Neural progenitor cell (in vitro differentiated cells): Measurements from ENCODE around the gene UQCRH. TPM values are rescaled to one million over a fixed set of nuclear protein-coding genes. Genes with fewer than 3 reads are reported as not detected.

Source experiments
- DNase-seq: peaks from one replicate; pipeline ENCODE4 v3.0.0-alpha.2; 2016; ENCODE audit warnings: low spot score
- H2AFZ ChIP-seq: fragments of 200-600 bp; sonication (generic); replicated peaks from 2 replicates; pipeline ENCODE4 v1.6.1; 2016; ENCODE audit warnings: antibody characterized with exemption
- H3F3A ChIP-seq: fragments of 200-600 bp; sonication (generic); 2 replicates; pipeline ENCODE4 v1.6.1; 2016; ENCODE audit warnings: antibody characterized with exemption, low read depth
- H3K27ac ChIP-seq: fragments of 200-600 bp; sonication (generic); 2 replicates; pipeline ENCODE4 v1.5.1; 2016; ENCODE audit warnings: mild to moderate bottlenecking
- H3K27me3 ChIP-seq: fragments of 200-600 bp; sonication (generic); 2 replicates; pipeline ENCODE4 v1.6.1; 2016; ENCODE audit warnings: mild to moderate bottlenecking, moderate library complexity
- H3K36me3 ChIP-seq: fragments of 200-600 bp; sonication (generic); 2 replicates; pipeline ENCODE4 v1.5.1; 2016
- H3K4me1 ChIP-seq: fragments of 200-600 bp; sonication (generic); 2 replicates; pipeline ENCODE4 v1.6.1; 2016; ENCODE audit warnings: mixed run types
- H3K4me2 ChIP-seq: fragments of 200-600 bp; sonication (generic); 2 replicates; pipeline ENCODE4 v1.6.1; 2016
- H3K4me3 ChIP-seq: fragments of 200-600 bp; sonication (generic); 2 replicates; pipeline ENCODE4 v1.5.1; 2016
- H3K79me2 ChIP-seq: fragments of 200-600 bp; sonication (generic); 2 replicates; pipeline ENCODE4 v1.6.1; 2016; ENCODE audit warnings: low read depth
- H3K9ac ChIP-seq: fragments of 200-600 bp; sonication (generic); 2 replicates; pipeline ENCODE4 v1.6.1; 2016
- H3K9me3 ChIP-seq: fragments of 200-600 bp; sonication (generic); 2 replicates; pipeline ENCODE4 v1.5.1; 2016; ENCODE audit warnings: low read depth
- H4K20me1 ChIP-seq: fragments of 200-600 bp; sonication (generic); 2 replicates; pipeline ENCODE4 v1.6.1; 2016; ENCODE audit warnings: low read depth
- H3K27ac Mint-ChIP-seq: 3 replicates; pipeline ENCODE4 v1.8.0; 2021; ENCODE audit warnings: mixed read lengths
- H3K27me3 Mint-ChIP-seq: 2 replicates; pipeline ENCODE4 v1.8.0; 2022; ENCODE audit warnings: low read depth, mild to moderate bottlenecking, inconsistent platforms, moderate library complexity, mixed read lengths; ENCODE audit not compliant: insufficient read depth
- H3K36me3 Mint-ChIP-seq: 3 replicates; pipeline ENCODE4 v1.8.0; 2021; ENCODE audit warnings: mixed read lengths
- H3K4me1 Mint-ChIP-seq: 3 replicates; pipeline ENCODE4 v1.8.0; 2021; ENCODE audit warnings: mixed read lengths
- H3K4me3 Mint-ChIP-seq: 3 replicates; pipeline ENCODE4 v1.8.0; 2021; ENCODE audit warnings: mild to moderate bottlenecking, moderate library complexity, mixed read lengths
- H3K9me3 Mint-ChIP-seq: 3 replicates; pipeline ENCODE4 v1.8.0; 2020; ENCODE audit warnings: mixed read lengths
- CTCF ChIP-seq: fragments of 200-600 bp; sonication (generic); IDR thresholded peaks from 2 replicates; pipeline ENCODE4 v1.5.1; 2017; ENCODE audit warnings: antibody characterized with exemption, mild to moderate bottlenecking
- EZH2 ChIP-seq: fragments of 200-600 bp; sonication (generic); IDR thresholded peaks from 2 replicates; pipeline ENCODE4 v1.6.1; 2017; ENCODE audit warnings: antibody characterized with exemption, mild to moderate bottlenecking, moderate library complexity
- EZH2phosphoT487 ChIP-seq: fragments of 200-600 bp; sonication (generic); IDR thresholded peaks from 2 replicates; pipeline ENCODE4 v1.6.1; 2017; ENCODE audit warnings: antibody characterized with exemption
- total RNA-seq: library from RNA; depleted of rRNA; stranded (reverse); fragments of >200 nt; gene quantifications from 2 replicates; pipeline ENCODE4 v1.2.3, GENCODE V29; 2015; ENCODE audit warnings: low replicate concordance

Gene UQCRH
- total RNA-seq, 1 donor from 2014 or later, result 872 TPM

DNA sequence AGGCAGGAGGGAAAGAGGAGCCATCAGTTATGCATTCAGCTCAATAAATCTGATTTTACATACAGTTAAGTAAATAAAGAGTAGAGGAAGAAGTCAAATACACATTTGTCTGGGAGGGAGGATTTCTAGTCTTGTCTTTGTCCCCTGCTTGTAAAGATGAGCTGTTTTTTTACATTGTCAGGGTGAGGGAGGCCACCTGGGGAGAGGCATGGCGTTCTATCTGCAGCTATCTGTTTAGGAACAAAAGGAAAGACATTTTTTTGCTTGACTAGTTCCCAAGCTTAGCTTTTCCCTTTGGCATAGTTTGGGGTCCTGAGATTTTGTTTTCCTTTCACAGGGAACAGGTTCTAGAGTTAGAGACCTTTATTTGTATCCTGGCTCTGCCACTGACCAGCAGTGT is 41.0 kb upstream of the UQCRH start:
- H3K27me3 Mint-ChIP-seq, result no peaks in the 10 kb centered on the region
- Histone ChIP-seq H3K9me3 (no peaks in the 10 kb centered on the region), H3K36me3 (peaks cover 2% of the 10 kb centered on the region), H3K27ac (no peak overlapping the region), H3K4me3 (no peak overlapping the region), H3K79me2 (no peaks in the 10 kb centered on the region), H3K4me2 (no peak overlapping the region), H3K27me3 (no peaks in the 10 kb centered on the region), H3K4me1 (no peaks in the 10 kb centered on the region), H3F3A (no peaks in the 10 kb centered on the region), H4K20me1 (peaks cover 8% of the 10 kb centered on the region), H3K9ac (no peak overlapping the region), H2AFZ (no peak overlapping the region)
- H3K4me1 Mint-ChIP-seq, result no peaks in the 10 kb centered on the region
- H3K27ac Mint-ChIP-seq, result no peak overlapping the region
- peaks cover 37% of the 10 kb centered on the region for H3K36me3 Mint-ChIP-seq
- no peaks in the 10 kb centered on the region for H3K9me3 Mint-ChIP-seq
- H3K4me3 Mint-ChIP-seq, result no peak overlapping the region
- TF ChIP-seq EZH2 (no peak), CTCF (no peak), EZH2phosphoT487 (no peak)
- DNase-seq, result peak; percentile 10

GRCh38 chr1:46263146-46263545 is 40.4 kb upstream of the UQCRH start:
- no peaks in the 10 kb centered on the region for H3K9me3 ChIP-seq
- H3K36me3 ChIP-seq, result peaks cover 2% of the 10 kb centered on the region
- no peaks in the 10 kb centered on the region for H3K79me2 ChIP-seq
- no peaks in the 10 kb centered on the region for H3K27me3 ChIP-seq
- TF ChIP-seq EZH2 (no peak), CTCF (no peak), EZH2phosphoT487 (no peak)
- DNase-seq, result no peak
- H3K4me3 Mint-ChIP-seq, result no peak overlapping the region
- no peaks in the 10 kb centered on the region for H3F3A ChIP-seq
- H3K4me2 ChIP-seq, result no peak overlapping the region
- no peak overlapping the region for H3K9ac ChIP-seq
- no peaks in the 10 kb centered on the region for H3K27me3 Mint-ChIP-seq
- H4K20me1 ChIP-seq, result peaks cover 7% of the 10 kb centered on the region
- H3K9me3 Mint-ChIP-seq, result no peaks in the 10 kb centered on the region
- no peaks in the 10 kb centered on the region for H3K4me1 Mint-ChIP-seq
- peaks cover 37% of the 10 kb centered on the region for H3K36me3 Mint-ChIP-seq
- no peak overlapping the region for H3K27ac Mint-ChIP-seq
- H3K27ac ChIP-seq, result no peak overlapping the region
- no peaks in the 10 kb centered on the region for H3K4me1 ChIP-seq
- no peak overlapping the region for H2AFZ ChIP-seq
- no peak overlapping the region for H3K4me3 ChIP-seq

- no peak for DNase-seq
- Mint-ChIP-seq H3K36me3 (peaks cover 30% of the 10 kb centered on the region), H3K27ac (no peak overlapping the region), H3K4me1 (no peaks in the 10 kb centered on the region), H3K9me3 (no peaks in the 10 kb centered on the region), H3K4me3 (no peak overlapping the region), H3K27me3 (no peaks in the 10 kb centered on the region)
- Histone ChIP-seq H3K9ac (no peak overlapping the region), H3K4me3 (no peak overlapping the region), H3K4me2 (no peak overlapping the region), H2AFZ (no peak overlapping the region), H3K27me3 (no peaks in the 10 kb centered on the region), H3K4me1 (no peaks in the 10 kb centered on the region), H3K79me2 (no peaks in the 10 kb centered on the region), H3K27ac (no peak overlapping the region), H3K36me3 (peaks cover 8% of the 10 kb centered on the region), H3F3A (no peaks in the 10 kb centered on the region), H4K20me1 (no peaks in the 10 kb centered on the region), H3K9me3 (no peaks in the 10 kb centered on the region)
- no peak for TF ChIP-seq EZH2
- no peak for TF ChIP-seq CTCF
- TF ChIP-seq EZH2phosphoT487, result no peak
Measured at GRCh38 chr1:46268578-46268977, 34.9 kb upstream of the UQCRH start.
